GM12891 (cell line): ENCODE results near the gene PIK3R3.

Experiments
- POLR2A ChIP-seq: IDR thresholded peaks from 2 replicates; pipeline ENCODE4 v1.6.1; 2011; ENCODE audit warnings: low read depth, low read length, control low read depth
- POLR2AphosphoS5 ChIP-seq: IDR thresholded peaks from 2 replicates; pipeline ENCODE4 v1.6.1; 2011; ENCODE audit warnings: low read depth, low read length, control low read depth
- POU2F2 ChIP-seq: IDR thresholded peaks from 2 replicates; pipeline ENCODE4 v1.6.1; 2011; ENCODE audit warnings: low read depth, mild to moderate bottlenecking, control low read depth, low read length, moderate library complexity
- TAF1 ChIP-seq: IDR thresholded peaks from 2 replicates; pipeline ENCODE4 v1.6.1; 2011; ENCODE audit warnings: low read depth, low read length, control low read depth

- TF ChIP-seq POLR2AphosphoS5 (no peak), POLR2A (no peak), POU2F2 (no peak), TAF1 (no peak)
Measured at GRCh38 chr1:46130121-46130520, 2.3 kb downstream of the PIK3R3 start.
